Neutrophil (primary cell): ENCODE data around the gene LHX5.
A peak's percentile ranks its signal among the peaks of the same experiment; 100 is the strongest.

Experiments
- H3K27ac ChIP-seq: fragments of 200-600 bp; sonication (generic); 2 replicates; pipeline ENCODE4 v1.5.1; 2016; ENCODE audit warnings: mild to moderate bottlenecking, moderate library complexity
- H3K27me3 ChIP-seq: fragments of 200-600 bp; sonication (generic); 2 replicates; pipeline ENCODE4 v1.6.0; 2016; ENCODE audit warnings: mild to moderate bottlenecking
- H3K36me3 ChIP-seq: fragments of 200-600 bp; sonication (generic); 2 replicates; pipeline ENCODE4 v1.5.1; 2017
- H3K4me1 ChIP-seq, 2 experiments: fragments of 200-600 bp in 1 of 2; sonication (generic) in 1 of 2; 1 replicate in 1 of 2; 2 replicates in 1 of 2; pipeline versions ENCODE4 v1.5.1 to v1.6.1; 2013 to 2016; ENCODE audit warnings: low read depth in 1 of 2, low read length in 1 of 2, mild to moderate bottlenecking in 1 of 2, moderate library complexity in 1 of 2; ENCODE audit not compliant: control insufficient read depth in 1 of 2, insufficient read depth in 1 of 2
- H3K4me3 ChIP-seq, 2 experiments: fragments of 200-600 bp in 1 of 2; sonication (generic) in 1 of 2; 1 replicate in 1 of 2; 2 replicates in 1 of 2; pipeline ENCODE4 v1.5.1; 2013 to 2016; ENCODE audit warnings: low read depth in 1 of 2, low read length in 1 of 2, mild to moderate bottlenecking in 1 of 2, moderate library complexity in 1 of 2
- H3K9me3 ChIP-seq: fragments of 200-600 bp; sonication (generic); 2 replicates; pipeline ENCODE4 v1.5.1; 2016
- TF ChIP-seq, protein P1 (sequence below): fragments of 200-600 bp; sonication (generic); IDR thresholded peaks from 2 replicates; pipeline ENCODE4 v1.5.1; 2016; ENCODE audit warnings: antibody characterized with exemption

LHX5 gene

DNA sequence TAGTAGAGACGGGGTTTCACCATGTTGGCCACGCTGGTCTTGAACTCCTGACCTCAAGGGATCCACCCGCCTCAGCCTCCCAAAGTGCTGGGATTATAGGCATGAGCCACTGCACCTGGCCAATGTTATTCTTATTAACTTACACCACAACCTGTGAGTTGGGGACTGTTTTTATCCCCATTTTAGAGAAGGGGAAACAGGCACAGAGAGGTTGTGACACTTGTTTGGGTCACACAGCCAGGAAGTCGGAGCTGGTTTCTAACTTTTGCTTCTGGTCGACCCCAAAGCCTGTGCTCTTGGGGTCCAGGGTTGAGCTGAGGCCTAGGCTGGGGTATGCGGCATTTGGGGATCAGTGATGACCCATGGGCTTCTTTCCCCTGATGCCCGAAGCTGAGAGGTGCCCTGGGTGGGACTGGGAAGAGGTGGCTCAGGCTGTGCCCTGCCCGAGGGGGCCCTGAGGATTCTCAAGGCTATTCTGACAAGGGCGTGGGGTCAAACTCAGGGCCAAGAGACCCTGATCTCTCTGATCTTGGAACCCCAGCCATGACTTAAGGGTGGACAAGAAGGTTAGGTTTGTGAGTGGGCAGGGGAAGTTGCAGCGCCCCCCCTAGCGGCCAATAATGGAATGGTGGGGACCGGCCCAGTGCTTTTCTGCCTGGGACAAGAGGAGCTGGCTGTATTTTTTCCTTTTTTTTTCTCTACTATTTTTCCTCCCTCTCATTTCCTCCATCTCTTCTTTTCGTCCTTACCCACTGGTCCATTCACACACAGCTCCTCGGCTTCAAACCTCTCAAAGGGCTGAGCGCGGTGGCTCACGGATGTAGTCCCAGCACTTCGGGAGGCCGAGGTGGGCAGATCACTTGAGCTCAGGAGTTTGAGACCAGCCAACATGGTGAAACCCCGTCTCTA lies 46.5 kb downstream of the LHX5 start:
- Histone ChIP-seq H3K27ac (no peak overlapping the region), H3K36me3 (no peaks in the 10 kb centered on the region), H3K27me3 (peaks cover 12% of the 10 kb centered on the region), H3K9me3 (no peaks in the 10 kb centered on the region), H3K4me1 (peaks cover 9 to 16% of the 10 kb centered on the region in 2 experiments), H3K4me3 (no peak overlapping the region)
- TF ChIP-seq, protein P1, sequence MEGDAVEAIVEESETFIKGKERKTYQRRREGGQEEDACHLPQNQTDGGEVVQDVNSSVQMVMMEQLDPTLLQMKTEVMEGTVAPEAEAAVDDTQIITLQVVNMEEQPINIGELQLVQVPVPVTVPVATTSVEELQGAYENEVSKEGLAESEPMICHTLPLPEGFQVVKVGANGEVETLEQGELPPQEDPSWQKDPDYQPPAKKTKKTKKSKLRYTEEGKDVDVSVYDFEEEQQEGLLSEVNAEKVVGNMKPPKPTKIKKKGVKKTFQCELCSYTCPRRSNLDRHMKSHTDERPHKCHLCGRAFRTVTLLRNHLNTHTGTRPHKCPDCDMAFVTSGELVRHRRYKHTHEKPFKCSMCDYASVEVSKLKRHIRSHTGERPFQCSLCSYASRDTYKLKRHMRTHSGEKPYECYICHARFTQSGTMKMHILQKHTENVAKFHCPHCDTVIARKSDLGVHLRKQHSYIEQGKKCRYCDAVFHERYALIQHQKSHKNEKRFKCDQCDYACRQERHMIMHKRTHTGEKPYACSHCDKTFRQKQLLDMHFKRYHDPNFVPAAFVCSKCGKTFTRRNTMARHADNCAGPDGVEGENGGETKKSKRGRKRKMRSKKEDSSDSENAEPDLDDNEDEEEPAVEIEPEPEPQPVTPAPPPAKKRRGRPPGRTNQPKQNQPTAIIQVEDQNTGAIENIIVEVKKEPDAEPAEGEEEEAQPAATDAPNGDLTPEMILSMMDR, result peak; percentile 37

DNA sequence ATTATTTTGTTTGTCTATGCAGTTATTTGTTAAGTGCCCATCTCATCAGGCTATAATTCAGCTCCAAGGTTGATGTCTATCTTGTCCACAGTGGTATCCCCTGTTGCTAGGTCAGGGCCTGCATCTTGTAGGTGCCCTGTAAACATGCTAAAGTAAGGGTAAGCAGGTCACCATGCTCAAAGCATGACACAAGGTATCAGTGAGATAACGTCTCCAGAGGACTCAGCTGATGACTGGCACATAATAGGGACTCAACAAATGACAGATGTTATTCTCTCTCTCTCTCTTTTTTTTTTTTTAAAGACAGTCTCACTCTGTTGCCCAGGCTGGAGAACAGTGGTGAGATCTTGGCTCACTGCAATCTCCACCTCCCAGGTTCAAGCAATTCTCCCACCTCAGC lies 47.2 kb downstream of the LHX5 start:
- Histone ChIP-seq H3K27me3 (peaks cover 12% of the 10 kb centered on the region), H3K4me1 (peaks cover 9 to 16% of the 10 kb centered on the region in 2 experiments), H3K36me3 (no peaks in the 10 kb centered on the region), H3K27ac (no peak overlapping the region), H3K4me3 (no peak overlapping the region), H3K9me3 (no peaks in the 10 kb centered on the region)
- TF ChIP-seq, protein P1, result no peak

DNA sequence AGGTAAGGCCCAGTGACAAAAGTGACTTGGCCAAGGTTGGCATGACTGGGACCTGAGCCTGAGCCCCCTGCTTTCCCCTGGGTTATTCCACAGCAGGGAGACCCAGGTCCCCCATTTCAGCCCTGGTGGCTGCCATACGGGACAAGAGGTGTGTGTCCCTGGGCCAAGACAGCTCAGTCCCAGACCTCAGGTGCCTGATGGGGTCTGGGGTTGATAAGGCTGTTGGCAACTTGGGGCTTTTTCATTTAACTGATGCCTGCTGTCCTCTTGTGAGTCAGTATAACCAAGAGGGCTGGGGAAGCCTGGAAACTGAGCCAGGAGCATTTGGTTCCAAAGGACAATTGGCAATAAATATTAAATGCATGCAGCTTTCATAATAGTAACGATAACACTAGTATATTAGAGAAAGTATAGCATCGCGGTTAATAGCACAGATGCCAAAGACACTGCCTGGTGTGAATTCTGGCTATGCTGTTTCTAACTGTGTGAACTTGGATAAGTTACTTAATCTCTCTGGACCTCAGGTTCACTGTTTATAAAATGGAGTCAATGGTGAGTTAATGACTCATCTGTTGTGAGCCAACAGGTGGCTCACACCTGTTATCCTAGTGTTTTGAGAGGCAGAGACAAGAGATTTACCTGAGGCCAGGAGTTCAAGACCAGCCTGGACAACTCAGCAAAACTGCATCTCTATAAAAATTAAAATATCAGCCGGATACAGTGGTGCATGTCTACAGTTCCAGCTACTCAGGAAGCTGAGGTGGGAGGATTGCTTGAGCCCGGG lies 48.6 kb downstream of the LHX5 start:
- TF ChIP-seq, protein P1, result no peak
- H3K9me3 ChIP-seq, result no peaks in the 10 kb centered on the region
- H3K4me1 ChIP-seq, result peaks cover 9 to 16% of the 10 kb centered on the region in 2 experiments
- H3K4me3 ChIP-seq, result no peak overlapping the region
- H3K36me3 ChIP-seq, result no peaks in the 10 kb centered on the region
- H3K27ac ChIP-seq, result no peak overlapping the region
- peaks cover 10% of the 10 kb centered on the region for H3K27me3 ChIP-seq

DNA sequence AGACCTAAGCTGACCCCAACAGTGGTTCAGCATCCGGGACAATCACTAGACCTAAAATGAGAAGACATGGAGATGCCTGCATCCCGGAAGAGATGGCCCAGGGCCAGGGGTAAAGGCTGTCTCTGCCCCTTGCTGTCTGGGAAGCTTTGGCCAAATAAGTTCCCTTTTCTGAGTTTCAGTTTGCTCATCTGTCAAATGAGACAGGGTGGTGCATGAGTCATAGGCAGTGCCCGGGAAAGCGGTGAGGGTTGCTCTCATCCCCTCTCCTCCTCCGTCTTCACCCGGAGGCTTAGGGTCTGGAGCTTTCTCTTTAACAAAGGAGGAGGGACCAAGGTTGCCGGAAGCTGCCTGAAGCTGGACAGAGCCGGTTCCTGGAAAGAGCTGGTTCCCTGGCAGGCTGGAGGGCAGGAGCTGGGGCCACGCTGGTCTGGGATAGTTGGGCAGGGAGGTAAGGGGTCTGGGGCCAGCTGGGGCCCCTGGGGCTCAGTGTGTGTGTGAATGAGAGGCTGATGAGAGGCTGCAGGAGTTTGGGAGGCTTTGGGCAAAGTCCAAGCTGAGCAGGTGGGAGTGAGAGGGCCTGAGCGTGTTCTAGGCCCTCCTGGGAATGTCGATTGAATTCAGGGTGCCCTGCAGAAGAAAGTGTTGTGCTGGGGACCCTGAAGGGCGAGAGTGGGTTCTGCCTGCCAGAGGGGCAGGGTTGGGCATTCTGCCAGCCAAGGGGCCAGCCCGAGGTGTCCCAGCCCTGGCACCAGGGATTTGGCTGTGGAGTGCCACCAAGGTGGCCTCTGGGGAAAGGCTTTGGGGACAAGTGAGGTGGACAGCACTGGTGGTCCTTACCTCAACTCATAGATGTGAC lies 49.4 kb downstream of the LHX5 start, which contains the start of gene SDSL:
TSS of gene SDSL (plus strand) at position 351 of the 856 bp plus-strand sequence. CDS start 5,603 bp downstream, outside the sequence.
- H3K4me3 ChIP-seq, result no peak within 1 kb of the TSS
- H3K27ac ChIP-seq, result no peak within 1 kb of the TSS
- peaks cover 7% of the 10 kb centered on the region for H3K27me3 ChIP-seq
- TF ChIP-seq, protein P1, result no peak
- no peaks in the 10 kb centered on the region for H3K36me3 ChIP-seq
- H3K9me3 ChIP-seq, result no peaks in the 10 kb centered on the region
- peaks cover 9 to 16% of the 10 kb centered on the region in 2 experiments for H3K4me1 ChIP-seq

DNA sequence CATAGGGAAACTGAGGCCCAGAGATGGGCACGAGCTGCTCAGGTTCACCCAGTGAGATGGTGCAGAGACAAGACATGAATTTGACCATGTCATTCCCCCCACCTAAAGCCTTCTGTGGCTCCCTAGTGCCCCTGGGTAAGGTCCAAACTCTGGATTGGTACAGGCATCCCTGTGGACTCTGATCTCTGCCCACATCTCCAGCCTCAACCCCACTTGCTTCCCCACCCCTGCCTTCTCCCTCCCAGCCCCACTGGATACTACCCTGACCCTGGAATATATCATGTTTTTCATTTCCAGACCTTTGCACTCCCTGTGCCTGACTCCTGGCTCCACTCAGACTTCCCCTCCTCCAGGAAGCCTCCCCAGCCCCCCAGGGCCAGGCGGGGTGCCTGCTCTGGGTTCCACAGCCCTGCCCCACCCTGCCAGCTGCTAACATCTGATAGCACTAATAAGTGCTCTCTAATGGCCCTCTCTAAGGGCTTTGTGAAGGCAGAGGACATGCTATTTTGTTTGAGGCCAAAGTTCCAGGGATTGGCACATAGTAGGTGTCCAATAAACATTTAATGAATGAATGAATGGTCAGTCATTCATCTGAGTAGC lies 50.6 kb downstream of the LHX5 start:
- H3K9me3 ChIP-seq, result no peaks in the 10 kb centered on the region
- TF ChIP-seq, protein P1, result no peak
- H3K36me3 ChIP-seq, result no peaks in the 10 kb centered on the region
- H3K27ac ChIP-seq, result no peak overlapping the region
- peaks cover 7% of the 10 kb centered on the region for H3K27me3 ChIP-seq
- H3K4me3 ChIP-seq, result no peak overlapping the region
- peaks cover 9 to 16% of the 10 kb centered on the region in 2 experiments for H3K4me1 ChIP-seq
